Measurements from ENCODE around the gene RUNX1.

The RUNX1 gene

GRCh38 chr21:34801519-34802132 lies 247.5 kb downstream of the RUNX1 start:
- peak; percentile 19 for TF ChIP-seq CTCF (IDR thresholded peaks at IDR 0.05; ENCODE audit: control insufficient read depth, insufficient read depth, low read depth, low read length, missing control alignments)
- DNase-seq (ENCODE audit: low read depth): no peak
- no peak overlapping the region for H3K4me3 ChIP-seq (ENCODE audit: control insufficient read depth, low read depth, low read length)

- no peak for DNase-seq (ENCODE audit: low read depth)
- no peak for TF ChIP-seq CTCF (IDR thresholded peaks at IDR 0.05; ENCODE audit: control insufficient read depth, insufficient read depth, low read depth, low read length, missing control alignments)
- no peak overlapping the region for H3K4me3 ChIP-seq (ENCODE audit: control insufficient read depth, low read depth, low read length)
These were observed 248.1 kb downstream of the RUNX1 start for GRCh38 chr21:34800797-34801518.

GRCh38 chr21:34799092-34799491 lies 250.0 kb downstream of the RUNX1 start:
- H3K4me3 ChIP-seq (ENCODE audit: control insufficient read depth, low read depth, low read length): no peak overlapping the region
- TF ChIP-seq CTCF (IDR thresholded peaks at IDR 0.05; ENCODE audit: control insufficient read depth, insufficient read depth, low read depth, low read length, missing control alignments): no peak
- no peak for DNase-seq (ENCODE audit: low read depth)

- H3K4me3 ChIP-seq (ENCODE audit: control insufficient read depth, low read depth, low read length): no peak overlapping the region
- no peak for TF ChIP-seq CTCF (IDR thresholded peaks at IDR 0.05; ENCODE audit: control insufficient read depth, insufficient read depth, low read depth, low read length, missing control alignments)
- no peak for DNase-seq (ENCODE audit: low read depth)
These were observed 251.1 kb downstream of the RUNX1 start for GRCh38 chr21:34797921-34798535.

GRCh38 chr21:34797201-34797525 lies 251.9 kb downstream of the RUNX1 start:
- no peak for TF ChIP-seq CTCF (IDR thresholded peaks at IDR 0.05; ENCODE audit: control insufficient read depth, insufficient read depth, low read depth, low read length, missing control alignments)
- no peak for DNase-seq (ENCODE audit: low read depth)
- no peak overlapping the region for H3K4me3 ChIP-seq (ENCODE audit: control insufficient read depth, low read depth, low read length)

- DNase-seq (ENCODE audit: low read depth): no peak
- no peak overlapping the region for H3K4me3 ChIP-seq (ENCODE audit: control insufficient read depth, low read depth, low read length)
- no peak for TF ChIP-seq CTCF (IDR thresholded peaks at IDR 0.05; ENCODE audit: control insufficient read depth, insufficient read depth, low read depth, low read length, missing control alignments)
These were observed 252.4 kb downstream of the RUNX1 start for GRCh38 chr21:34796518-34797200.

Measured in AG09309 (cell line).